Measurements from ENCODE around the gene PNPLA4. TPM values are rescaled to one million over a fixed set of nuclear protein-coding genes. Genes with fewer than 3 reads are reported as not detected.

PNPLA4 gene, protein sequence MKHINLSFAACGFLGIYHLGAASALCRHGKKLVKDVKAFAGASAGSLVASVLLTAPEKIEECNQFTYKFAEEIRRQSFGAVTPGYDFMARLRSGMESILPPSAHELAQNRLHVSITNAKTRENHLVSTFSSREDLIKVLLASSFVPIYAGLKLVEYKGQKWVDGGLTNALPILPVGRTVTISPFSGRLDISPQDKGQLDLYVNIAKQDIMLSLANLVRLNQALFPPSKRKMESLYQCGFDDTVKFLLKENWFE
- total RNA-seq, result 9.4 and 14.9 TPM in 2 replicates

DNA sequence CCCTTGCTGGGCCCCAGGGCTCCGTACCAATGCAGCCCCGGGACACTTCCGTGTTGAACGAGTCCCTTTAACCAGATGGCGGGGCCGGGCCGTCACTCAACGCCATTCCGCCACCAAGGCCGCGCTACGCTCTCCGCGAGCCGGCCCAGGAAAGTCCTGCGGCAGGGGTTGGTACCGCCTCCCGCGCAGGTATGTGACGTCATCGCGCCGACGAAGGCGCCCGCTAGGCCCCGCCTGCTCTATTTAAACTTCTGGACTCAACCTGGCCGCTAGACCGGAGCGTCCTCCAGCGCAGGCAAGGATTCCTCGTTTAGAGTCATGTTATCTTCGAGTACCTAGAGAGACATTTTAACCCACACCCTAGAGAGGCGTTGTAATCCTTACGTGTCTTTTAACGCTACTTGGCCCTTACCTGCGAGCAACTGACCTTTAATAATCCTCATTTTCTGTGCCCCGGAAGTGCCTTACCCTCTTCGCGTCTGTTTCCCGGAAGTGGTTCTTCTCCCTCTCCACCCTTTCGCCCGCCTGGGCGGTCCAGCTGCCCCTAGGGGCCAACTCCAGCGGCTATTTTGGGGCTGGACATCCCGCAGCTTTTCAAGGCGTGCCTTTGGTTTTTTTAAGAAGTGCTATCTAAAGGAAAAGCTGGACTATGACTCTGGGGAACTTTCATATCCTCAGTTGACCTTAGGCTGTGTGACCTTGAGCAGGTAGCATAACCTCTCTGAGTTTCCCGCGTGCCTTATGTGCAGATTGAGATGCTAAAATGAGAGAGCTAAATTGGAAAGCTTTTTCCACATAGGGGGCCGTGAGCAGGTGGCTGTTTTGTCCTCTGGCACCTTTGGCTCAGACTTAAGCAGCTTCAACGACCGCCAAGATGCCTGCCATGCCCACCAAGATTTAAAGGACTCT is at the start of gene PNPLA4:
Gene PNPLA4 (minus strand): TSS at position 155 of the 909 bp plus-strand sequence. CDS start 1,294 bp downstream, outside the sequence.

Other genes starting within 250 kb of the PNPLA4 start
- gene VCX, start 84.2 kb downstream of the PNPLA4 start, total RNA-seq, result not detected in 2 replicates
- not detected in 2 replicates for gene VCX2, start 243.9 kb upstream of the PNPLA4 start, total RNA-seq